HCT116 (cell line): ENCODE measurements around the gene CTNNB1. TPM values are rescaled to one million over a fixed set of nuclear protein-coding genes. Genes with fewer than 3 reads are reported as not detected.

Source experiments
- ATAC-seq: fragments of 200-7000 bp; cut with Tn5 transposase; 2 replicates; pipeline ENCODE4 v1.9.1; 2020; ENCODE audit warnings: mild to moderate bottlenecking, moderate library complexity
- BruUV-seq: library from RNA; stranded (reverse); fragments of 400-500 nt; replicated peaks from 2 replicates; lab custom pipeline; 2021; lab: Mats Ljungman, UMichigan
- CTCF ChIA-PET: fragments of 300-600 bp; sonication (Branson Sonifier 250); formaldehyde crosslinking; loops from one replicate; lab custom pipeline; 2021; ENCODE audit warnings: antibody characterized with exemption; lab: Charles Lee
- POLR2A ChIA-PET: fragments of 300-600, 350-600 bp; sonication (Branson Sonifier 250); formaldehyde crosslinking; loops from one replicate; lab custom pipeline; 2021; ENCODE audit warnings: antibody characterized with exemption; lab: Charles Lee
- RAD21 ChIA-PET, 2 experiments: fragments of 300-600 bp; sonication (Branson Sonifier 250); formaldehyde crosslinking; loops; one replicate each; lab custom pipeline; 2023; ENCODE audit warnings: low total read pairs in 2 of 2; ENCODE audit not compliant: uncharacterized antibody in 2 of 2, unreplicated experiment in 2 of 2, low non-redundant PET in 1 of 2; lab: Charles Lee
- DNase-seq: peaks from one replicate; pipeline ENCODE4 v3.0.0-alpha.2; 2010; ENCODE audit warnings: low read depth, low spot score
- H2AFZ ChIP-seq: fragments of 200-600 bp; shearing (Covaris generic), sonication (generic); 2 replicates; pipeline ENCODE4 v1.6.1; 2017; ENCODE audit warnings: low read depth, mixed run types, mixed read lengths, antibody characterized with exemption, low read length; ENCODE audit not compliant: poor library complexity, severe bottlenecking
- H3K27ac ChIP-seq: 2 replicates; pipeline ENCODE4 v1.5.1; 2012; ENCODE audit warnings: low read depth, low read length
- H3K27me3 ChIP-seq: fragments of 200-600 bp; sonication (generic); 2 replicates; pipeline ENCODE4 v1.6.1; 2016; ENCODE audit warnings: mixed run types, low read length, mixed read lengths; ENCODE audit not compliant: insufficient read depth
- H3K36me3 ChIP-seq, 2 experiments: fragments of 200-500 bp in 1 of 2; fragments of 200-600 bp in 1 of 2; sonication (Bioruptor generic) in 1 of 2; sonication (generic) in 1 of 2; 2 replicates each; pipeline versions ENCODE4 v1.5.1 to v1.6.1; 2014 to 2016; ENCODE audit warnings: low read length in 2 of 2, inconsistent platforms in 1 of 2, mixed read lengths in 1 of 2, mixed run types in 1 of 2; ENCODE audit not compliant: insufficient read depth in 2 of 2, control insufficient read depth in 1 of 2
- H3K4me1 ChIP-seq, 2 experiments: fragments of 200-600 bp in 1 of 2; sonication (generic) in 1 of 2; 2 replicates each; pipeline versions ENCODE4 v1.5.1 to v1.6.1; 2012 to 2017; ENCODE audit warnings: low read length in 2 of 2, inconsistent platforms in 1 of 2, mild to moderate bottlenecking in 1 of 2, mixed read lengths in 1 of 2, mixed run types in 1 of 2, moderate library complexity in 1 of 2; ENCODE audit not compliant: insufficient read depth in 2 of 2, control insufficient read depth in 1 of 2
- H3K4me2 ChIP-seq: fragments of 200-600 bp; sonication (generic); 2 replicates; pipeline ENCODE4 v1.6.1; 2017; ENCODE audit warnings: mixed run types, low read length, mixed read lengths
- H3K4me3 ChIP-seq, 2 experiments: fragments of 200-600 bp in 1 of 2; sonication (generic) in 1 of 2; replicated peaks in 1 of 2; 2 replicates each; pipeline ENCODE4 v1.5.1; 2011 to 2016; ENCODE audit warnings: low read length in 2 of 2, control low read depth in 1 of 2, low read depth in 1 of 2, mild to moderate bottlenecking in 1 of 2, mixed read lengths in 1 of 2, mixed run types in 1 of 2
- H3K79me2 ChIP-seq: fragments of 200-600 bp; sonication (generic); 2 replicates; pipeline ENCODE4 v1.6.1; 2017; ENCODE audit warnings: mild to moderate bottlenecking, mixed run types, low read length, moderate library complexity, mixed read lengths; ENCODE audit not compliant: insufficient read depth
- H3K9ac ChIP-seq: fragments of 200-600 bp; sonication (generic); 2 replicates; pipeline ENCODE4 v1.6.1; 2016; ENCODE audit warnings: low read length, mixed read lengths
- H3K9me2 ChIP-seq: fragments of 200-600 bp; sonication (generic), shearing (Covaris generic); 2 replicates; pipeline ENCODE4 v1.6.1; 2017; ENCODE audit warnings: mixed run types, mild to moderate bottlenecking, moderate library complexity; ENCODE audit not compliant: insufficient read depth
- H3K9me3 ChIP-seq, 2 experiments: fragments of 200-500 bp in 1 of 2; fragments of 200-600 bp in 1 of 2; sonication (Bioruptor generic) in 1 of 2; sonication (generic) in 1 of 2; 2 replicates each; pipeline ENCODE4 v1.6.1; 2014 to 2017; ENCODE audit warnings: low read length in 2 of 2, mixed read lengths in 2 of 2, inconsistent platforms in 1 of 2, low read depth in 1 of 2, mild to moderate bottlenecking in 1 of 2, mixed run types in 1 of 2, moderate library complexity in 1 of 2; ENCODE audit not compliant: control insufficient read depth in 1 of 2, insufficient read depth in 1 of 2
- H4K20me1 ChIP-seq: fragments of 200-600 bp; sonication (generic), shearing (Covaris generic); 2 replicates; pipeline ENCODE4 v1.6.1; 2017; ENCODE audit warnings: mixed run types, mild to moderate bottlenecking, moderate library complexity; ENCODE audit not compliant: insufficient read depth
- CBX3 ChIP-seq: IDR thresholded peaks from 2 replicates; pipeline ENCODE4 v1.6.1; 2012; ENCODE audit warnings: low read depth
- CEBPB ChIP-seq: IDR thresholded peaks from 2 replicates; pipeline ENCODE4 v1.6.1; 2012; ENCODE audit warnings: low read depth
- EGR1 ChIP-seq: IDR thresholded peaks from 2 replicates; pipeline ENCODE4 v1.6.1; 2012; ENCODE audit warnings: low read depth
- ELF1 ChIP-seq: IDR thresholded peaks from 2 replicates; pipeline ENCODE4 v1.6.1; 2012; ENCODE audit warnings: low read depth, borderline replicate concordance
- EZH2 ChIP-seq: fragments of 200-600 bp; sonication (generic); IDR thresholded peaks from 2 replicates; pipeline ENCODE4 v1.6.1; 2017; ENCODE audit warnings: antibody characterized with exemption, mixed run types
- JUND ChIP-seq: IDR thresholded peaks from 2 replicates; pipeline ENCODE4 v1.6.1; 2012
- POLR2A ChIP-seq: IDR thresholded peaks from 2 replicates; pipeline ENCODE4 v1.7.0; 2011; ENCODE audit warnings: borderline replicate concordance; ENCODE audit not compliant: insufficient read depth, insufficient read length; ENCODE audit errors: extremely low read depth
- POLR2AphosphoS5 ChIP-seq: IDR thresholded peaks from 2 replicates; pipeline ENCODE4 v1.6.1; 2011; ENCODE audit warnings: mild to moderate bottlenecking, low read depth, low read length, moderate library complexity
- SIN3A ChIP-seq: IDR thresholded peaks from 2 replicates; pipeline ENCODE4 v1.6.1; 2012; ENCODE audit warnings: low read depth
- SP1 ChIP-seq: IDR thresholded peaks from 2 replicates; pipeline ENCODE4 v1.6.1; 2012; ENCODE audit warnings: low read depth
- SRF ChIP-seq: IDR thresholded peaks from 2 replicates; pipeline ENCODE4 v1.6.1; 2012; ENCODE audit warnings: low read depth
- TCF7L2 ChIP-seq: IDR thresholded peaks from 2 replicates; pipeline ENCODE4 v1.7.0; 2011; ENCODE audit warnings: borderline replicate concordance, inconsistent platforms; ENCODE audit not compliant: insufficient read depth, insufficient read length; ENCODE audit errors: extremely low read depth
- YY1 ChIP-seq: IDR thresholded peaks from 2 replicates; pipeline ENCODE4 v1.6.1; 2011; ENCODE audit warnings: low read length, low read depth, moderate library complexity, mild to moderate bottlenecking; ENCODE audit not compliant: insufficient replicate concordance; ENCODE audit errors: extremely low read depth
- ZFX ChIP-seq: fragments of 450-650 bp; IDR thresholded peaks from 2 replicates; pipeline ENCODE4 v1.6.1; 2017
- intact Hi-C: fragments of 100-400 bp; cut with micrococcal nuclease; formaldehyde crosslinking; loops from 2 replicates; pipeline ENCODE4 v1.10.0; 2022
- total RNA-seq: library from RNA; stranded (reverse); gene quantifications from one replicate; pipeline ENCODE4 v1.2.1, GENCODE V29; 2021; ENCODE audit not compliant: unreplicated experiment
- TF ChIP-seq, protein P1 (sequence below): IDR thresholded peaks from 2 replicates; pipeline ENCODE4 v1.6.1; 2012
- TF ChIP-seq, protein P2 (sequence below), 3 experiments: fragments of 200-600 bp in 1 of 3; sonication (generic) in 1 of 3; IDR thresholded peaks in 2 of 3; conservative IDR thresholded peaks in 1 of 3; 2 replicates each; pipeline ENCODE4 v1.5.1; 2012 to 2017; ENCODE audit warnings: low read depth in 2 of 3, low read length in 2 of 3, antibody characterized with exemption in 1 of 3, borderline replicate concordance in 1 of 3, control low read depth in 1 of 3, mild to moderate bottlenecking in 1 of 3, mixed read lengths in 1 of 3, mixed run types in 1 of 3, moderate library complexity in 1 of 3; ENCODE audit not compliant: insufficient read depth in 1 of 3
- TF ChIP-seq, protein P3 (sequence below): IDR thresholded peaks from 2 replicates; pipeline ENCODE4 v1.6.1; 2012

Gene CTNNB1
- total RNA-seq, 1 experiment from 2014 or later = 265 TPM

DNA sequence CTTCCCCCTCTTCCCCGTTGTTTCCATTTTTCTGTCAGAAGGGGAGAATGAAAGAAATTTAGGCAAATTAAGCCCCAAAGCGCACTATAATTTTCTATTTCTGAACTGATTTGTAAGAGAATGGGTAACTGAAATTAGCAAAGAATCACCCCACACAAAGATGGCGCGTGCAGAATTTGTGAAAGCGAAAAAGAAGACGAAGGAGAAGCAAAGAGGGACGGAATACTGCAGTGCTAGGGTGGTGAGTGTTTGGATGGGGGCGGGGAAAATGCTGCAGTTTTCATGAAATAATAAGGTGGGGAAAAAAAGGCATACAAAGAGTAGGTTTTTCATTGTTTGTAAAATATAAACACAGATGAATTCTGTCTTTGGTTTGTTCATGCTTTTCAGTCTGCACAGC is 4.6 kb upstream of the CTNNB1 start:
- ChIA-PET CTCF (no interaction called here), RAD21 (no interaction called here), POLR2A (no interaction called here)
- intact Hi-C loops = no loop called here
- Histone ChIP-seq H2AFZ (no peak overlapping the region), H3K9ac (no peak overlapping the region), H3K4me1 (peaks cover 0 to 5% of the 10 kb centered on the region in 2 experiments; a peak in 2 of 4 replicates), H3K4me3 (no peak overlapping the region), H3K9me3 (no peaks in the 10 kb centered on the region), H3K27ac (no peak overlapping the region), H3K9me2 (no peaks in the 10 kb centered on the region), H3K79me2 (peaks cover 4% of the 10 kb centered on the region; the same call in 1 of the 2 replicates), H3K36me3 (no peaks in the 10 kb centered on the region), H4K20me1 (no peaks in the 10 kb centered on the region), H3K27me3 (peaks cover 15% of the 10 kb centered on the region), H3K4me2 (no peak overlapping the region)
- ATAC-seq (no peak), DNase-seq (no peak)
- TF ChIP-seq POLR2AphosphoS5 = no peak
- no peak for TF ChIP-seq ZFX
- no peak for TF ChIP-seq YY1
- TF ChIP-seq, protein P1, sequence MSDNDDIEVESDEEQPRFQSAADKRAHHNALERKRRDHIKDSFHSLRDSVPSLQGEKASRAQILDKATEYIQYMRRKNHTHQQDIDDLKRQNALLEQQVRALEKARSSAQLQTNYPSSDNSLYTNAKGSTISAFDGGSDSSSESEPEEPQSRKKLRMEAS = no peak
- no peak for TF ChIP-seq CEBPB
- TF ChIP-seq, protein P2, sequence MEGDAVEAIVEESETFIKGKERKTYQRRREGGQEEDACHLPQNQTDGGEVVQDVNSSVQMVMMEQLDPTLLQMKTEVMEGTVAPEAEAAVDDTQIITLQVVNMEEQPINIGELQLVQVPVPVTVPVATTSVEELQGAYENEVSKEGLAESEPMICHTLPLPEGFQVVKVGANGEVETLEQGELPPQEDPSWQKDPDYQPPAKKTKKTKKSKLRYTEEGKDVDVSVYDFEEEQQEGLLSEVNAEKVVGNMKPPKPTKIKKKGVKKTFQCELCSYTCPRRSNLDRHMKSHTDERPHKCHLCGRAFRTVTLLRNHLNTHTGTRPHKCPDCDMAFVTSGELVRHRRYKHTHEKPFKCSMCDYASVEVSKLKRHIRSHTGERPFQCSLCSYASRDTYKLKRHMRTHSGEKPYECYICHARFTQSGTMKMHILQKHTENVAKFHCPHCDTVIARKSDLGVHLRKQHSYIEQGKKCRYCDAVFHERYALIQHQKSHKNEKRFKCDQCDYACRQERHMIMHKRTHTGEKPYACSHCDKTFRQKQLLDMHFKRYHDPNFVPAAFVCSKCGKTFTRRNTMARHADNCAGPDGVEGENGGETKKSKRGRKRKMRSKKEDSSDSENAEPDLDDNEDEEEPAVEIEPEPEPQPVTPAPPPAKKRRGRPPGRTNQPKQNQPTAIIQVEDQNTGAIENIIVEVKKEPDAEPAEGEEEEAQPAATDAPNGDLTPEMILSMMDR (IDR thresholded peaks at IDR 0.05 in 2 of 3, conservative IDR thresholded peaks at IDR 0.05 in 1 of 3; ENCODE audit: borderline replicate concordance in 1 of 3, insufficient read depth in 1 of 3, low read depth in 2 of 3, low read length in 2 of 3) = no peak
- no peak for TF ChIP-seq CBX3
- TF ChIP-seq POLR2A = no peak
- no peak for TF ChIP-seq SP1
- no peak for TF ChIP-seq SIN3A
- no peak for TF ChIP-seq EGR1
- TF ChIP-seq EZH2 = no peak
- no peak for TF ChIP-seq ELF1
- TF ChIP-seq, protein P3, sequence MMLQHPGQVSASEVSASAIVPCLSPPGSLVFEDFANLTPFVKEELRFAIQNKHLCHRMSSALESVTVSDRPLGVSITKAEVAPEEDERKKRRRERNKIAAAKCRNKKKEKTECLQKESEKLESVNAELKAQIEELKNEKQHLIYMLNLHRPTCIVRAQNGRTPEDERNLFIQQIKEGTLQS = no peak
- TF ChIP-seq JUND = no peak
- TF ChIP-seq SRF = no peak
- no peak for TF ChIP-seq TCF7L2
- BruUV-seq = no TSS peak
